Measurements from ENCODE around the gene AMDHD1.

AMDHD1 gene

DNA sequence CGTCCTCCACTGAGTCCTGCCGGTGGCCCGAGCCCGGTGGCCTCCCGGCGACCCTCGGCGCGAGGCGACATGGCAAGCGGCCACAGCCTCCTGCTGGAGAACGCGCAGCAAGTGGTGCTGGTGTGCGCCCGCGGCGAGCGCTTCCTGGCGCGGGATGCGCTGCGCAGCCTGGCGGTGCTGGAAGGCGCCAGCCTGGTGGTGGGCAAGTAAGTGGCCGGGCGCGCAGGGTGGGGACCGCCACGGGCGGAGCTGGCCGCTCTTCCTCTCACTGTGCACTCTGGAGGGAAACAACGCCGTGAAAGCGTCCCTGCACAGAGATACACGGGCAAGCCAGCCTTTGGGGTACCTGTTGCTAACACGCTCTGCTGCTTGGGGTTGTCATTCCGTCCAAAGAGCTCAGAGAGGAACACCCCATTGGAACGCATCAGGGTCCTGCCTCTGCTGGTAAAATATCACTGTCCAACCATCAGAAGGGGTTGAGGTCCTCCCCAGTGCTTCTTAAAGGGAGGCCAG lies at the start of gene AMDHD1:
Gene AMDHD1, plus strand, starts transcription at position 2 of the 513 bp plus-strand sequence. Its CDS starts 68 bp downstream, at position 70.
- DNase-seq, result peak; percentile 12

DNA sequence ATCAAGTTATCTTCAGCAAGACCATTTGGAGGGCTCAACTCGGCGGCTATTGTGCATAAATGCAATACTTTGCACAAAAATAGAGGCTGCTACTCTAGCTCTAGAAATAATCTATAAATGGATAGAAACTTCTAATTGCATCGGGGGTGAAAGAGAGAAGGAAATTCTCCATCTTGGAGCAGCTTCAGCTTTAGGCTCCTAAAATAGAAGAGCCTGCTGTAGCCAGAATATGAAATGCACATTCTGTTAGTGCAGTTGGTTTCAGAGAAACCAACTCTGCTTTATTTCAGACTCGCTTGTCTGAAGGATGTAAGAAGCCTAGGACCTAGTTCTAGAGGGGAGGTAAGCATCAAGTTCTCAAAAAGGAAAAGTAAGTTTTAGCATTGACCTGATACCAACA lies 46.3 kb upstream of the AMDHD1 start:
- DNase-seq, result no peak

DNA sequence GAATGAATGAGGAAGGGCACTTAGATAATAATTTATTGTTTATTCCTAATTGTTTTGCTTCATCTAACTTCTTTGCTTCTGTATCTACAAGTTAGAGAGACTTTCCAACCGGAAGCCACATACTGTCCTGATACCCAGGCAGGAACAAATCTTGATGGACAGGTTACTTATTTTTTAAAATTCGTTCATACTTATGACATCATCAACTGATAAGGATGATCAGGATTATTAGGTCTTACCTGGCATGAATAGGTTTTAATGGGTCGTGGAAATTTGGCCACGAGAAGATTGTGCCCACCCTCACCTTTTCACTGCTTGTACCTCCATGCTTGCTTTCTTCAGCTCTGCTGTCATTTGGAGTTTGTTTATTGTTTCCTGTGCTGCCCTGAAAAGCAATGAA lies 45.0 kb upstream of the AMDHD1 start:
- no peak for DNase-seq

- no peak for DNase-seq
Observed at GRCh38 chr12:95908573-95908972, 34.6 kb upstream of the AMDHD1 start.

DNA sequence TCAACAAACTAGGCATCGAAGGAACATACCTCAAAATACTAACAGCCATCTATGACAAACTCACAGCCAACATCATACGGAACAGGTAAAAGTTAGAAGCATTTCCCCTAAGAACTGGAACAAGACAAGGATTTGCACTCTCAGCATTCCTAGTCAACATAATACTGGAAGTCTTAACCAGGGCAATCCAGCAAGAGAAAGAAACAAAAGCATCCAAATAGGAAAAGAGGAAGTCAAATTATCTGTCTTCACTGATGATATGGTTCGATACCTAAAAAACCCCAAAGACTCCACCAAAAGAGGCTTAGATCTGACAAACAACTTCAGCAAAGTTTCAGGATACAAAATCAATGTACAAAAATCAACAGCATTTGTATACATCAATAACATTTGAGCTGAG lies 33.3 kb upstream of the AMDHD1 start:
- no peak for DNase-seq

GRCh38 chr12:95918194-95918993 lies 24.7 kb upstream of the AMDHD1 start:
- DNase-seq, result peak; percentile 40

GRCh38 chr12:95919110-95919509 lies 24.0 kb upstream of the AMDHD1 start:
- no peak for DNase-seq

GRCh38 chr12:95922231-95922630 lies 20.9 kb upstream of the AMDHD1 start:
- DNase-seq, result no peak

- DNase-seq, result no peak
Observed at GRCh38 chr12:95940514-95940913, 2.6 kb upstream of the AMDHD1 start.

GRCh38 chr12:95942101-95942523 lies 1.0 kb upstream of the AMDHD1 start:
- no peak for DNase-seq

- peak; percentile 82 for DNase-seq
Observed at GRCh38 chr12:95942524-95943329, 404 bp upstream of the AMDHD1 start, which contains the start of gene CCDC38. Gene CCDC38 (minus strand): TSS chr12:95942614. CDS start chr12:95936509, 6,105 bp downstream.

DNA sequence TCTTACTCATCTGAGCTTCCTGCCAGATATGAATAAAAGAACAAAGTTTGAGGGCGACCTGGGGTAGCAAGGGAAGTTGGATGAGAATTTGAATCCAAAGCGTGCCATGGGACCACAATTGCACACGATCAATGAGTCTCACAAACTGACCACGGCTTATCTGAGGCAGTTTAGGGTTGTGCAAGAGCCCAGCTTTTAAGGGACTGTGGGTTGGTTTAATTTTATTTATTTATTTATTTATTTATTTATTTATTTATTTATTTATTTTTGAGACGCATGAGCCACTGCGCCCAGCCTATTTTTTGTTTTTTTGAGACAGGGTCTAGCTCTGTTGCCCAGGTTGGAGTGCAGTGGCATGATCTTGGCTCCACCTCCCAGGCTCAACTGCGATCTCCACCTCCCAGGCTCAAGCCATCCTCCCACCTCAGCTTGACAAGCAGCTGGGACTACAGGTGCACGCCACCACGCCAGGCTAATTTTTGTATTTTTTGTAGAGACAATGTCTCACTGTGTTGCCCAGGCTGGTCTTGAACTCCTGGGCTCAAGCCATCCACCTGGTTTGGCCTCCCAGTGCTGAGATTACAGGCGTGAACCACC lies 1.1 kb downstream of the AMDHD1 start:
- no peak for DNase-seq

- DNase-seq, result no peak
Observed at GRCh38 chr12:95949477-95950206, 6.5 kb downstream of the AMDHD1 start.

- peak; percentile 70 for DNase-seq
Observed at GRCh38 chr12:95951515-95951914, 8.4 kb downstream of the AMDHD1 start.

- no peak for DNase-seq
Observed at GRCh38 chr12:95953000-95953399, 9.9 kb downstream of the AMDHD1 start.

GRCh38 chr12:95955549-95956159 lies 12.5 kb downstream of the AMDHD1 start:
- no peak for DNase-seq

GRCh38 chr12:95956557-95957145 lies 13.5 kb downstream of the AMDHD1 start:
- DNase-seq, result no peak

- DNase-seq, result peak; percentile 17
Observed at GRCh38 chr12:95959107-95959506, 16.0 kb downstream of the AMDHD1 start.

DNA sequence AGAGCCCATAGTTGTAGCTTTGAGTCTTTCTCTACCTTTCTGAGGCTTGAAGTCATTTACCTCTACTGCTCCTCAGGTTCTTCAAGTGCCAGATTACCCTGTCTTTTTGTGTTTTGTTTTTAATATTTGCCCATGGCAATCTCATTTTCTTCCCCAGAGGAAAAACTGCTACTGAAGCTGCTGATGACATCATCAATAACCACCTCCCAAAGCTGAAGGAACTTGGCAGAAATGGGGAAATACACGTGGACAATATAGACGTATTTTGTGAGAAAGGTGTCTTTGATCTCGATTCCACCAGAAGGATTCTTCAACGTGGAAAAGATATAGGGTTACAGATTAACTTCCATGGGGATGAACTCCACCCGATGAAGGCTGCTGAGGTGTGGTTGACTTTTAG lies 17.1 kb downstream of the AMDHD1 start:
- DNase-seq, result no peak

DNA sequence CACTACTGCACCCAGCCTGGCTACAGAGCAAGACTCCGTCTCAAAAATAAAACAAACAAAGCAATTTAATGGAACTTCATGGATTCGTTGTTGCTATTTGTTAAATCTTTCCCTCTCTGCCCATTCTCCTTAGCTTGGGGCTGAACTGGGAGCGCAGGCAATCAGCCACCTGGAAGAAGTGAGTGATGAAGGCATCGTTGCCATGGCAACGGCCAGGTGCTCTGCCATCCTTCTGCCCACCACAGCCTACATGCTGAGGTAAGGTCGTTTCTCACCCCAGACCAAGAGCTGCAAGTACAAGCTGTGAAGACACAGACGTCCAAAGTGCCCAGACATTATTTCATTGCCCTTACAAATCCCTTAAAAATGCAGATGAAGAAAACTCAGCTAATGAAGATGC lies 19.1 kb downstream of the AMDHD1 start:
- no peak for DNase-seq

DNA sequence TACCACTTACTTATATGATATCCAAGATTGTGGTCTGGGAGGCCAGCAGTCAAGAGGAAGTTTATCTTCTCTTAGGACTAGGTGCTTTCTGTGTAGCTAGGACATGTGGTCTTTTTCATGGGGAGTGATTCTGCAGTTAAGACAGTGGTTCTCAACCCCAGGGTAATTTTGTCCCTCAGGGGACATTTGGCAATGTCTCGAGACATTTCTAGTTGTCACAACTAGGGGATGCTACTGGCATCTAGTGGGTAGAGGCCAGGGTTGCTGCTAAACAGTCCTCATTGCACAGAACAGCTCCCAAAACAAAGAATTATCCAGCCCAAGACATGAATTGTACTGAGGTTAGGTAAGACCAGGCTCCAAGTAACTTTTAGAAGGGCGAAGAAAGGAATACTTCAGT lies 20.0 kb downstream of the AMDHD1 start:
- DNase-seq, result peak; percentile 73

Measured in MV-4-11 (cell line).